IMR-90 (cell line): ENCODE data around the gene ENDOV.

Experiments
- BHLHE40 ChIP-seq: fragments of 150-350 bp; IDR thresholded peaks from 2 replicates; pipeline ENCODE4 v1.6.1; 2016; ENCODE audit warnings: mild to moderate bottlenecking, low read depth, low read length
- CEBPB ChIP-seq: IDR thresholded peaks from 2 replicates; pipeline ENCODE4 v1.6.1; 2012; ENCODE audit warnings: low read depth, low read length, improper control_type of control experiment
- CTCF ChIP-seq: conservative IDR thresholded peaks from 2 replicates; pipeline ENCODE4 v1.5.1; 2012; ENCODE audit warnings: mild to moderate bottlenecking, low read depth, low read length, improper control_type of control experiment
- MAFK ChIP-seq: IDR thresholded peaks from 2 replicates; pipeline ENCODE4 v1.6.1; 2012; ENCODE audit warnings: low read depth, low read length, improper control_type of control experiment
- MAZ ChIP-seq: IDR thresholded peaks from 2 replicates; pipeline ENCODE4 v1.6.1; 2012; ENCODE audit warnings: low read depth, mild to moderate bottlenecking, low read length, improper control_type of control experiment, moderate library complexity, borderline replicate concordance
- MXI1 ChIP-seq: IDR thresholded peaks from 2 replicates; pipeline ENCODE4 v1.6.1; 2012; ENCODE audit warnings: low read depth, mild to moderate bottlenecking, low read length, moderate library complexity, borderline replicate concordance
- POLR2A ChIP-seq: IDR thresholded peaks from 2 replicates; pipeline ENCODE4 v1.6.1; 2012; ENCODE audit warnings: mild to moderate bottlenecking, low read depth, low read length
- RCOR1 ChIP-seq: IDR thresholded peaks from 2 replicates; pipeline ENCODE4 v1.6.1; 2012; ENCODE audit warnings: mild to moderate bottlenecking, low read length, improper control_type of control experiment; ENCODE audit not compliant: insufficient replicate concordance
- RFX5 ChIP-seq: IDR thresholded peaks from 2 replicates; pipeline ENCODE4 v1.8.0; 2012; ENCODE audit warnings: low read depth, mild to moderate bottlenecking, low read length, moderate library complexity
- SMC3 ChIP-seq: fragments of 150-350 bp; IDR thresholded peaks from 2 replicates; pipeline ENCODE4 v1.6.1; 2016; ENCODE audit warnings: low read depth, mild to moderate bottlenecking, antibody characterized with exemption, low read length, moderate library complexity
- TF ChIP-seq, protein P1 (sequence below): fragments of 150-350 bp; IDR thresholded peaks from 2 replicates; pipeline ENCODE4 v1.6.1; 2017; ENCODE audit warnings: mild to moderate bottlenecking, antibody characterized with exemption, low read length, low read depth

GRCh38 chr17:80402959-80403358 lies 12.0 kb upstream of the ENDOV start:
- no peak for TF ChIP-seq MXI1
- TF ChIP-seq CTCF: no peak
- no peak for TF ChIP-seq MAFK
- no peak for TF ChIP-seq POLR2A
- no peak for TF ChIP-seq MAZ
- no peak for TF ChIP-seq BHLHE40
- no peak for TF ChIP-seq SMC3
- TF ChIP-seq RFX5: no peak
- TF ChIP-seq, protein P1, sequence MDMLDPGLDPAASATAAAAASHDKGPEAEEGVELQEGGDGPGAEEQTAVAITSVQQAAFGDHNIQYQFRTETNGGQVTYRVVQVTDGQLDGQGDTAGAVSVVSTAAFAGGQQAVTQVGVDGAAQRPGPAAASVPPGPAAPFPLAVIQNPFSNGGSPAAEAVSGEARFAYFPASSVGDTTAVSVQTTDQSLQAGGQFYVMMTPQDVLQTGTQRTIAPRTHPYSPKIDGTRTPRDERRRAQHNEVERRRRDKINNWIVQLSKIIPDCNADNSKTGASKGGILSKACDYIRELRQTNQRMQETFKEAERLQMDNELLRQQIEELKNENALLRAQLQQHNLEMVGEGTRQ: no peak
- TF ChIP-seq CEBPB: no peak
- TF ChIP-seq RCOR1: no peak
